Mesothelial cell of epicardium (in vitro differentiated cells): ENCODE data around the gene SOWAHC. TPM values are rescaled to one million over a fixed set of nuclear protein-coding genes. Genes with fewer than 3 reads are reported as not detected.

Experiments
- DNase-seq, 2 experiments: peaks; one replicate each; pipeline ENCODE4 v3.0.0; 2021; ENCODE audit warnings: low spot score in 2 of 2; ENCODE audit not compliant: unreplicated experiment in 2 of 2
- H3K27ac Mint-ChIP-seq: 2 replicates; pipeline ENCODE4 v1.8.0; 2021; ENCODE audit warnings: mixed read lengths
- H3K27me3 Mint-ChIP-seq: 2 replicates; pipeline ENCODE4 v1.8.0; 2021; ENCODE audit warnings: low read depth, mixed read lengths
- H3K36me3 Mint-ChIP-seq: 2 replicates; pipeline ENCODE4 v1.8.0; 2021; ENCODE audit warnings: mixed read lengths
- H3K4me1 Mint-ChIP-seq: 2 replicates; pipeline ENCODE4 v1.8.0; 2021; ENCODE audit warnings: mixed read lengths
- H3K4me3 Mint-ChIP-seq: 2 replicates; pipeline ENCODE4 v1.8.0; 2021; ENCODE audit warnings: mild to moderate bottlenecking, moderate library complexity, mixed read lengths
- H3K9me3 Mint-ChIP-seq: 2 replicates; pipeline ENCODE4 v1.8.0; 2021; ENCODE audit warnings: mixed read lengths
- CTCF ChIP-seq: fragments of 200-600 bp; sonication (generic); IDR thresholded peaks from one replicate; pipeline ENCODE4 v1.5.0; 2021; ENCODE audit warnings: antibody characterized with exemption; ENCODE audit not compliant: unreplicated experiment
- total RNA-seq: library from RNA; stranded (reverse); gene quantifications from 3 replicates; pipeline ENCODE4 v1.2.1, GENCODE V29; 2021

Gene SOWAHC
- total RNA-seq, 1 donor from 2014 or later: 16.0 TPM

GRCh38 chr2:109601783-109602182 is 12.4 kb upstream of the SOWAHC start:
- no peaks in the 10 kb centered on the region for H3K27me3 Mint-ChIP-seq
- peak overlapping the region; percentile 33 for H3K27ac Mint-ChIP-seq
- no peaks in the 10 kb centered on the region for H3K9me3 Mint-ChIP-seq
- peaks cover 39% of the 10 kb centered on the region for H3K4me1 Mint-ChIP-seq
- H3K4me3 Mint-ChIP-seq: no peak overlapping the region
- peaks cover 2% of the 10 kb centered on the region for H3K36me3 Mint-ChIP-seq
- no peak for TF ChIP-seq CTCF
- peak in 1 of 2 experiments; percentile 42 for DNase-seq

- Mint-ChIP-seq H3K36me3 (peaks cover 2% of the 10 kb centered on the region), H3K9me3 (no peaks in the 10 kb centered on the region), H3K27me3 (no peaks in the 10 kb centered on the region), H3K27ac (no peak overlapping the region), H3K4me3 (no peak overlapping the region), H3K4me1 (peaks cover 47% of the 10 kb centered on the region)
- DNase-seq: no peak
- TF ChIP-seq CTCF: no peak
These were observed 11.5 kb upstream of the SOWAHC start for GRCh38 chr2:109602617-109603188.

GRCh38 chr2:109604597-109604996 is 9.6 kb upstream of the SOWAHC start:
- Mint-ChIP-seq H3K27ac (no peak overlapping the region), H3K9me3 (no peaks in the 10 kb centered on the region), H3K27me3 (no peaks in the 10 kb centered on the region), H3K4me1 (peaks cover 62% of the 10 kb centered on the region), H3K4me3 (no peak overlapping the region), H3K36me3 (peaks cover 3% of the 10 kb centered on the region)
- no peak for TF ChIP-seq CTCF
- no peak for DNase-seq

DNA sequence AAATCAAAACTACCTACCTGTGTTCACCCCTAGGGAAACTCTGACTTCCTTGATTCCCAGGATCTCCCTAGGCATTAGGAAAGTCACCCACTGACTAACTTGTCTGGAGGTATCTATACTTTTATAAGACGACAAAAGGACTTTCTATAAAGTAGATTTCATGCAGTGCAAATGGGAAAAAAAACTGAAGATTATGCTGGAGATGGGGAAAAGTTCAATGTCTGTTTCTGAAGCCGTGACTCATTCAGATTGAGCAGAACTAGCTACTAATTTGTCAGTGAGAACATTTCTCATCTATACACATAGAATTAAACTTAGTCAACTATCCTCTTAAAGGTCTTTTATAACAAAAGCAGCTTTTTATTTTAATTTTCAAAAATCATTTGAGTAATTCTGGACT is 6.4 kb upstream of the SOWAHC start:
- Mint-ChIP-seq H3K9me3 (no peaks in the 10 kb centered on the region), H3K36me3 (peaks cover 5% of the 10 kb centered on the region), H3K27me3 (no peaks in the 10 kb centered on the region), H3K4me1 (peaks cover 54% of the 10 kb centered on the region), H3K27ac (peak overlapping the region; percentile 14), H3K4me3 (no peak overlapping the region)
- TF ChIP-seq CTCF: no peak
- DNase-seq: no peak

DNA sequence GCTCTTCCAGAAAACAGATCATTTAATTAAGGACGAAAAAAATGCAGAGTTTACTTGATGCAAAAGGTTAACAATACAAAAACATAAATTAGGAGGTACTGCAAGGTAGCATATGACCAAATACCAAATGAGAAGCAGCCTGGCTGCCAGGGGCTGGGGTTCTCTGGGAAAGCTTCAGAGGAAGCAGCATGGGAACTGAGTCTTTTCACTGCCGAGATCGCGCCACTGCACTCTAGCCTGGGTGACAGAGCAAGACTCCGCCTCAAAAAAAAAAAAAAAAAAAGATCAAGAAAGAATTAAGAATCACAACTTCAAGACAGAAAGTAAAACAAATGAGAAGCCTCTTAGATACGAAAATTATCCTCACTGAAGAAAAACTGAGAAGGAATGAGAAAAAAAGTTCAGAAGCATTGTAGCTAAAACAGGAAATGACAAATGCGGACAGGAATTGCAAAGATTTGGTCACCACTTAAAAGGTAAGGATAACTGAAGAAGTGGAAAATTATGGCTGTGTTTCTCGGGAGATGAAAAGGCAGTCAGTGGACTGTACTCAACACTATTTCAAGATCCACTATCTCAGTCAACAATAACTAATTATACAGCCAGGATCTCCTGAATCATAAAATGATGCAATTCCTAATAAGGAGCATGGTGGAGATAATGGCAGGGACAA is 4.7 kb upstream of the SOWAHC start:
- H3K27me3 Mint-ChIP-seq: no peaks in the 10 kb centered on the region
- H3K4me3 Mint-ChIP-seq: peak overlapping the region; percentile 57
- H3K4me1 Mint-ChIP-seq: peaks cover 56% of the 10 kb centered on the region
- H3K9me3 Mint-ChIP-seq: no peaks in the 10 kb centered on the region
- no peak for DNase-seq
- peak overlapping the region; percentile 93 for H3K27ac Mint-ChIP-seq
- H3K36me3 Mint-ChIP-seq: peaks cover 3% of the 10 kb centered on the region
- TF ChIP-seq CTCF: no peak
